ENCODE results near the gene ROR2. TPM values are rescaled to one million over a fixed set of nuclear protein-coding genes. Genes with fewer than 3 reads are reported as not detected.
A peak's percentile ranks its signal among the peaks of the same experiment; 100 is the strongest.

Gene ROR2
- polyA plus RNA-seq, 1 donor, result 17.1 TPM

DNA sequence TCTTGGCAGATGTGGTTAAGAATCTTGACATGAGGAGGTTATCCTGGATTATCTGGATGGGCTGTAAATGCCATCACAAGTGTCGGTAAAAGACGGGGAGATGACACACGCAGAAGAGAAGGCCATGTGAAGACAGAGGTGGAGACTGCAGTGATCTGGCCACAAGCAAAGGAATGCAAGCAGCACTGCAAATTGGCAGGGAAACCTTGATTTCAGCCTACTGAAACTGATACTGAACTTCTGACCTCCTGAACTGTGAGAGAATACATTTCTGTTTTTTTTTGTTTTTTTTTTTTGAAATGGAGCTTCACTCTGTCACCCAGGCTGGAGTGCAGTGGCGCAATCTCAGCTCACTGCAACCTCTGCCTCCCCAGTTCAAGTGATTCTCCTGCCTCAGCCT lies 433.9 kb downstream of the ROR2 start:
- no peak for DNase-seq

DNA sequence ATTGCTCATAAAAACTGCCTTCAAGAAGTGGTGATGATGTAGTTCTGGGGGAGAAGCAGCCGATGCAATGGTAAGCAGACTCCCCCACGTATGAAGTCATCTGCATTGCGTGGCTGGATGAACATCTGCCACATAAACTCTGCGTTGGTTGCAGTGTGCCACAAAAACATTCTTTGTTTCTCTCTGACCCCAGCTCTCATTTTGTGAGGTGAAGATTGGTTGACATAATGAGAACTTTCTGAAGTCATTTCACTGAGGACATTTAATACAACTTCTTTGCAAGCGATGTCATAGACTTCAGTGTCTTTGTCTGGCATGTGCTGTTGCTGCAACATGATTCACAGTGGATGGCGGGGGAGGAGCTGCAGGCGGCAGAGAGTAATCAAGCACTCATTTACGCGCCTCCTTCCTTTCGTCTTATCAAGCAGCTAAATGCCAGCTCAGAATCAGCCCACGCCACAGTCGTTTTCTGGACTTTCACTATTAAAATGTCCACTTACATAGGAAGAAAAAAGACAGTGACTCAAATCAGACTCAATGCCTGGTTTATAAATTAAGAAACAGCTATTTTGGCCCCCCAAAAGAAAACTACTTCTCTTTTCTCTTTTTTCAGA lies 434.8 kb downstream of the ROR2 start:
- DNase-seq, result peak; percentile 75

Other genes with a start within 250 kb of the ROR2 start
- gene SPTLC1, start 165.2 kb upstream of the ROR2 start, polyA plus RNA-seq (ENCODE audit: insufficient read length), result 104 TPM